ENCODE results near the gene ZNF77. TPM values are rescaled to one million over a fixed set of nuclear protein-coding genes. Genes with fewer than 3 reads are reported as not detected.

ZNF77 gene
- total RNA-seq, 2 experiments from 2014 or later: 5.4 to 6.8 TPM

DNA sequence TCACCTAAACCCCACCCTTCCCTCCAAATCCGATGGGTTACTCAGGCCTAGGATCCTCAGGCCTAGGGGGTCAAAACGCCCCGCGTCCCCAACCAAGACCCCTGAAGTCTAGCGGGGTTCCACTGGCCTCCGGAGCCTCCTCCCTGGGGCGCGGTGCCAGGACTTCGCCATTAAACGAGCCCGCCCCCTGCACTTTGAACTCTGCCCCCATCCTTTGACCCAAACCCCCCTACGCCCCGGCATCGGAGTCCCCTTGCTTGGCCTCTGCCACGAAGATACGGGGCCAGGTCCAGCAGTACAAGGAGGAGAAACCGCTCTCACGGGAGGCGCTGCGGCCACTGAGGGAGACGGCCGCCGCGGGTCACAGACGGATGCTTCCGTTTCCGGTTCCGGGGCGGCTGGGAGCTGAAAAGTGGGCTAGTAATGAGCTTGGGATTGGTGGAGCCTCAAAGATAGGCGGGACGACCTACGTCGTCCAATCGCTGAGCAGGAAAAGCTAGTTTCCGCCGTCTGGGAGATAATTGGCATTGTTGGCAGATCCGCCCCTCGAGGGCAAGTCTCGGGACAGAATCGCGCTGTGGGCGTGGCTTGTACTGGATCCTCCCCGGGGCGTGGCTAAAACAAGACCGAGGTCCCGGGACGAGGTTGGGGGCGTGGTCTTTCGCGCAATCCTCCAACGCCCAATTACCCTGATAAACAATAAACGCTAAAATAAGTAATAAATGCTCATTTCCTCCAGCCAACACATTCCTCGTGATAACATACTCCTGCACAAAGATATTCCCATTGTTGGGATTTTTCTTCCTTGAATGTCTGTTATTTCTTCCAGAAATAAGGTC lies 5.7 kb upstream of the ZNF77 start:
- TF ChIP-seq CTCF (conservative IDR thresholded peaks at IDR 0.05; ENCODE audit: low read length): no peak
- POLR2A ChIA-PET: interaction anchor here (0.6 to 2.1 kb wide), 10 partner anchors 16 to 270 kb away, joined by 3 to 8 read pairs (median 4); partner anchors contain the start of gene ZNF57
- H3K36me3 ChIP-seq (ENCODE audit: insufficient read depth, low read length): no peaks in the 10 kb centered on the region

DNA sequence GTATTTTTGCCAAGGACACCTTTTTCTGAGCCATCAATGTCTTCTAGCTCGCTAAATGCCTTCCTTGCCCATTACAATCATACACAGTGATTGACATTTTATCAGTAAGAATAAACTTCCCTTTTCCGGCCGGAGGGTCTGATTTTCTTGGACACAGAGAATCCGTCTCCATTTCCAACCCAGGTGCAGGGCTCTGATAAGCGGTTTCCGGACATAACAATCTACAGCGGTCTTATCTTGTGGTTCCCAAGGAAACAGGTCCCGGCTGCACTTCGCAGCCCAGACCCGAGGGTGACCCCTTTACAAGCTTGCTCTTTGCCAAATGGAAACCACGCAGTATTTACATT lies 5.1 kb upstream of the ZNF77 start:
- peak; percentile 59 for DNase-seq (ENCODE audit: low spot score)
- Histone ChIP-seq H3K9me3 (ENCODE audit: low read length) (no peaks in the 10 kb centered on the region), H3K9me2 (ENCODE audit: insufficient read depth, low read length) (no peaks in the 10 kb centered on the region), H3K4me1 (ENCODE audit: insufficient read depth, low read length, poor library complexity, severe bottlenecking) (peaks cover 23% of the 10 kb centered on the region), H3K36me3 (ENCODE audit: insufficient read depth, low read length) (no peaks in the 10 kb centered on the region), H3K4me2 (ENCODE audit: low read length) (peak overlapping the region; percentile 85), H4K20me1 (ENCODE audit: insufficient read depth, low read length) (no peaks in the 10 kb centered on the region), H3K27ac (ENCODE audit: low read depth, low read length, poor library complexity, severe bottlenecking) (peak overlapping the region; percentile 71), H3K79me2 (ENCODE audit: insufficient read depth, low read depth, low read length) (peaks cover 16% of the 10 kb centered on the region; the same call in 1 of the 2 replicates), H2AFZ (ENCODE audit: low read length) (peak overlapping the region; percentile 56; the same call in 1 of the 2 replicates), H3K4me3 (ENCODE audit: low read depth, low read length, poor library complexity, severe bottlenecking) (peak overlapping the region; percentile 96)
- intact Hi-C loops (cut with micrococcal nuclease; ENCODE audit: unreplicated experiment): loop anchor here (2.0 to 5.0 kb wide), 2 partner anchors 177 to 213 kb away; no protein-coding TSS in a partner anchor
- BruUV-seq (replicated peaks): no TSS peak
- POLR2A ChIA-PET: interaction anchor here (0.9 to 2.1 kb wide), 6 partner anchors 15 to 179 kb away, joined by 3 to 8 read pairs (median 4); partner anchors contain the start of gene ZNF57
- TF ChIP-seq CTCF (conservative IDR thresholded peaks at IDR 0.05; ENCODE audit: low read length) (no peak), EZH2phosphoT487 (IDR thresholded peaks at IDR 0.05; ENCODE audit: borderline replicate concordance, low read depth, low read length) (no peak)
- CTCF ChIA-PET (ENCODE audit: unreplicated experiment): interaction anchor here (0.9 to 1.5 kb wide), 3 partner anchors 63 to 175 kb away, joined by 3 to 4 read pairs (median 3); no protein-coding TSS in a partner anchor

More for the DNA sequence above, 5.7 kb upstream of the ZNF77 start:
- Histone ChIP-seq H3K9me3 (ENCODE audit: low read length) (no peaks in the 10 kb centered on the region), H3K4me2 (ENCODE audit: low read length) (peak overlapping the region; percentile 85), H2AFZ (ENCODE audit: low read length) (peak overlapping the region; percentile 57), H3K4me3 (ENCODE audit: low read depth, low read length, poor library complexity, severe bottlenecking) (peak overlapping the region; percentile 96), H3K79me2 (ENCODE audit: insufficient read depth, low read depth, low read length) (peaks cover 16% of the 10 kb centered on the region; the same call in 1 of the 2 replicates), H4K20me1 (ENCODE audit: insufficient read depth, low read length) (no peaks in the 10 kb centered on the region), H3K27ac (ENCODE audit: low read depth, low read length, poor library complexity, severe bottlenecking) (peak overlapping the region; percentile 71), H3K4me1 (ENCODE audit: insufficient read depth, low read length, poor library complexity, severe bottlenecking) (peaks cover 19% of the 10 kb centered on the region), H3K9me2 (ENCODE audit: insufficient read depth, low read length) (no peaks in the 10 kb centered on the region)
- no TSS peak for BruUV-seq (replicated peaks)
- intact Hi-C loops (cut with micrococcal nuclease; ENCODE audit: unreplicated experiment): loop anchor here (2.0 to 5.0 kb wide), 2 partner anchors 177 to 212 kb away; no protein-coding TSS in a partner anchor
- CTCF ChIA-PET (ENCODE audit: unreplicated experiment): interaction anchor here (0.6 to 1.5 kb wide), 6 partner anchors 11 to 175 kb away, joined by 3 to 4 read pairs (median 3); partner anchors contain the start of gene TLE6
- peak; percentile 100 for DNase-seq (ENCODE audit: low spot score)
